Endothelial cell of umbilical vein (primary cell): ENCODE data around the gene EXD3.

Source experiments
- EZH2 ChIP-seq: IDR thresholded peaks from 2 replicates; pipeline ENCODE4 v1.6.1; 2012; ENCODE audit warnings: borderline replicate concordance, low read depth, mild to moderate bottlenecking, moderate library complexity, low read length, inconsistent platforms; ENCODE audit not compliant: severe bottlenecking
- FOS ChIP-seq: IDR thresholded peaks from 2 replicates; pipeline ENCODE4 v1.6.1; 2011; ENCODE audit warnings: mild to moderate bottlenecking, low read length, moderate library complexity, borderline replicate concordance; ENCODE audit not compliant: insufficient read depth
- GATA2 ChIP-seq: IDR thresholded peaks from 2 replicates; pipeline ENCODE4 v1.7.0; 2011; ENCODE audit warnings: low read depth, mild to moderate bottlenecking, moderate library complexity, mixed read lengths, low read length; ENCODE audit not compliant: insufficient read length, insufficient read depth
- JUN ChIP-seq: IDR thresholded peaks from 2 replicates; pipeline ENCODE4 v1.6.1; 2011; ENCODE audit warnings: borderline replicate concordance, low read depth; ENCODE audit not compliant: insufficient read length, insufficient read depth
- MYC ChIP-seq: IDR thresholded peaks from one replicate; pipeline ENCODE4 v1.6.1; 2011; ENCODE audit warnings: mild to moderate bottlenecking, low read depth, low read length
- POLR2A ChIP-seq: IDR thresholded peaks from 2 replicates; pipeline ENCODE4 v1.6.1; 2012; ENCODE audit warnings: low read depth, mild to moderate bottlenecking, control low read depth, low read length
- POLR2AphosphoS5 ChIP-seq: IDR thresholded peaks from 2 replicates; pipeline ENCODE4 v1.6.1; 2012; ENCODE audit warnings: low read depth, mild to moderate bottlenecking, control low read depth, low read length, moderate library complexity; ENCODE audit not compliant: insufficient read depth
- TF ChIP-seq, protein P1 (sequence below), 2 donors: IDR thresholded peaks; 1 replicate in 1 of 2; 2 replicates in 1 of 2; pipeline ENCODE4 v1.5.1; 2011; ENCODE audit warnings: low read length in 2 of 2, mild to moderate bottlenecking in 2 of 2, moderate library complexity in 2 of 2, control low read depth in 1 of 2, inconsistent platforms in 1 of 2, low read depth in 1 of 2; ENCODE audit not compliant: insufficient read depth in 1 of 2; ENCODE audit errors: extremely low read depth in 1 of 2
- TF ChIP-seq, protein P2 (sequence below): IDR thresholded peaks from 2 replicates; pipeline ENCODE4 v1.6.1; 2011; ENCODE audit not compliant: insufficient read depth, insufficient read length

DNA sequence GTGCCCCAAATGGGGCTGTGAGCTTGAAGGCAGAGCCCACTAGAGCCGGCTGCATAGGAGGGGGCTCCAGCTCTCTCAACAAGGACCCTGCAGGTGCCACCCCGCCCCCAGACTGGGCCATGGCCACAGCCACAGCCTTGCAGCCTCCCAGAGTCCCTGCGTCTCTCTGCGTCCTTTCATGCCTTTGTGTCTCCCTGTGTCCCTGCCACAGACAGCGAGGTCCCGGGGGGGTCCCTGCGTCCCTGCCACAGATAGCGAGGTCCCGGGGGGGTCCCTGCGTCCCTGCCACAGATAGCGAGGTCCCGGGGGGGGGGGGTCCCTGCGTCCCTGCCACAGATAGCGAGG lies 6.6 kb upstream of the EXD3 start:
- TF ChIP-seq, protein P1, sequence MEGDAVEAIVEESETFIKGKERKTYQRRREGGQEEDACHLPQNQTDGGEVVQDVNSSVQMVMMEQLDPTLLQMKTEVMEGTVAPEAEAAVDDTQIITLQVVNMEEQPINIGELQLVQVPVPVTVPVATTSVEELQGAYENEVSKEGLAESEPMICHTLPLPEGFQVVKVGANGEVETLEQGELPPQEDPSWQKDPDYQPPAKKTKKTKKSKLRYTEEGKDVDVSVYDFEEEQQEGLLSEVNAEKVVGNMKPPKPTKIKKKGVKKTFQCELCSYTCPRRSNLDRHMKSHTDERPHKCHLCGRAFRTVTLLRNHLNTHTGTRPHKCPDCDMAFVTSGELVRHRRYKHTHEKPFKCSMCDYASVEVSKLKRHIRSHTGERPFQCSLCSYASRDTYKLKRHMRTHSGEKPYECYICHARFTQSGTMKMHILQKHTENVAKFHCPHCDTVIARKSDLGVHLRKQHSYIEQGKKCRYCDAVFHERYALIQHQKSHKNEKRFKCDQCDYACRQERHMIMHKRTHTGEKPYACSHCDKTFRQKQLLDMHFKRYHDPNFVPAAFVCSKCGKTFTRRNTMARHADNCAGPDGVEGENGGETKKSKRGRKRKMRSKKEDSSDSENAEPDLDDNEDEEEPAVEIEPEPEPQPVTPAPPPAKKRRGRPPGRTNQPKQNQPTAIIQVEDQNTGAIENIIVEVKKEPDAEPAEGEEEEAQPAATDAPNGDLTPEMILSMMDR (IDR thresholded peaks at IDR 0.05; ENCODE audit: extremely low read depth in 1 of 2, insufficient read depth in 1 of 2, low read depth in 1 of 2, low read length in 2 of 2): no peak
- TF ChIP-seq GATA2 (no peak), EZH2 (no peak), POLR2A (no peak), POLR2AphosphoS5 (no peak), JUN (no peak), MYC (no peak), FOS (no peak)
- TF ChIP-seq, protein P2, sequence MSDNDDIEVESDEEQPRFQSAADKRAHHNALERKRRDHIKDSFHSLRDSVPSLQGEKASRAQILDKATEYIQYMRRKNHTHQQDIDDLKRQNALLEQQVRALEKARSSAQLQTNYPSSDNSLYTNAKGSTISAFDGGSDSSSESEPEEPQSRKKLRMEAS: no peak
